Upper lobe of right lung (tissue), 1 donor: ENCODE data around the gene RAB26. TPM values are rescaled to one million over a fixed set of nuclear protein-coding genes. Genes with fewer than 3 reads are reported as not detected.

Experiments
- ATAC-seq: fragments of 200-7000 bp; cut with Tn5 transposase; one replicate; pipeline ENCODE4 v1.9.1; 2020; ENCODE audit warnings: mild to moderate bottlenecking, moderate library complexity
- DNase-seq: peaks from one replicate; pipeline ENCODE4 v3.0.0-alpha.2; 2020
- H3K27ac ChIP-seq: fragments of 200-600 bp; one replicate; pipeline ENCODE4 v1.8.0; 2022
- H3K27me3 ChIP-seq: fragments of 200-600 bp; one replicate; pipeline ENCODE4 v1.8.0; 2022; ENCODE audit warnings: mild to moderate bottlenecking
- H3K36me3 ChIP-seq: fragments of 200-600 bp; one replicate; pipeline ENCODE4 v1.8.0; 2022
- H3K4me1 ChIP-seq: fragments of 200-600 bp; one replicate; pipeline ENCODE4 v1.8.0; 2022
- H3K4me3 ChIP-seq: fragments of 200-600 bp; one replicate; pipeline ENCODE4 v1.8.0; 2022; ENCODE audit warnings: mild to moderate bottlenecking
- H3K9me3 ChIP-seq: fragments of 200-600 bp; one replicate; pipeline ENCODE4 v1.8.0; 2022
- CTCF ChIP-seq: fragments of 200-600 bp; IDR thresholded peaks from one replicate; pipeline ENCODE4 v1.8.0; 2022; ENCODE audit warnings: antibody characterized with exemption
- intact Hi-C: fragments of 100-400 bp; cut with DNase I; formaldehyde crosslinking; loops from one replicate; pipeline ENCODE4 v1.11.0; 2022
- total RNA-seq: library from RNA; stranded (reverse); fragmentation: NEBNext Ultra II Directional; extraction: Animal tissue kit (Norgen Biotek cat#: 25700); gene quantifications from one replicate; pipeline ENCODE4 v1.2.1, GENCODE V29; 2021
- donor health status: DM: no; HTN: yes; CAD: no; lungs with severe emphysema.

Gene RAB26
- total RNA-seq, 1 donor from 2014 or later, result 0.67 TPM

- no peak for DNase-seq
- H3K4me1 ChIP-seq, result peaks cover 3% of the 10 kb centered on the region
- H3K36me3 ChIP-seq, result peaks cover 30% of the 10 kb centered on the region
- no peaks in the 10 kb centered on the region for H3K27me3 ChIP-seq
- no peak overlapping the region for H3K27ac ChIP-seq
- intact Hi-C loops, result no loop called here
- no peak for ATAC-seq
- no peaks in the 10 kb centered on the region for H3K9me3 ChIP-seq
- TF ChIP-seq CTCF, result no peak
- H3K4me3 ChIP-seq, result no peak overlapping the region
Observed at GRCh38 chr16:2165861-2166260, 17.4 kb downstream of the RAB26 start.

- ATAC-seq, result no peak
- Histone ChIP-seq H3K4me1 (no peaks in the 10 kb centered on the region), H3K4me3 (no peak overlapping the region), H3K27me3 (no peaks in the 10 kb centered on the region), H3K27ac (no peak overlapping the region), H3K9me3 (no peaks in the 10 kb centered on the region), H3K36me3 (peaks cover 32% of the 10 kb centered on the region)
- TF ChIP-seq CTCF, result no peak
- intact Hi-C loops, result no loop called here
- no peak for DNase-seq
Observed at GRCh38 chr16:2166263-2167067, 18.0 kb downstream of the RAB26 start.

DNA sequence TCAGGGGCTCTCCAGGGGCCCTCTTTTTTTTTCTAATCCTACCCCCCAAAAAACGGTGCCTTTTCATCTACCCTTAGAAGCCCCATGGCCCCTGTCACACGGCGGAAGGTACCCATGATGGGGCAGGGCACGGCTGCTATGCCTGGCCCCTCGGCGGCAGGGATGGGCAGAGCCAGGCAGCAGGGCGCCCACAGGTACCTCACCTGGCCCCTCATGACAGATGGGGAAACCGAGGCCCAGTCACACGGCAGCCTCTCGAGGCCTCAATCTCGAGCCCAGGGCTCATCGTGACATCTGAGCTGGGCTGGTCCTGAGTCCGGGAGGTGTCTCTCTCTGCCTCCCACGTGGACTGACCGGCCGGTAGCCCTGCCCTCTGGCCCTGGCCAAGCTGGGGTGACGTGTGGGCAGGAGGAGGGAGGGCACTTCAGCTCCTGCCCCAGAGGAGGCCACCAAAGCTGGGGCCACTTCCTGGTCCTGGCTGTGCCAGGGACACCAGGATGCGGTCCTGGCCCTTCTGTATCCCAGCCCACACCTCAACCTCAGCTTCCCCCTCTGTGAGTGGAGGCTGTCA is 18.7 kb downstream of the RAB26 start:
- no peak overlapping the region for H3K27ac ChIP-seq
- H3K36me3 ChIP-seq, result peaks cover 37% of the 10 kb centered on the region
- intact Hi-C loops, result no loop called here

GRCh38 chr16:2170080-2170479 is 21.7 kb downstream of the RAB26 start:
- intact Hi-C loops, result no loop called here
- H3K27ac ChIP-seq, result peak overlapping the region; percentile 68
- no peaks in the 10 kb centered on the region for H3K27me3 ChIP-seq
- DNase-seq (no peak), ATAC-seq (peak; percentile 46)
- H3K36me3 ChIP-seq, result peaks cover 59% of the 10 kb centered on the region
- no peaks in the 10 kb centered on the region for H3K4me1 ChIP-seq
- H3K4me3 ChIP-seq, result peak overlapping the region; percentile 47
- TF ChIP-seq CTCF, result no peak
- no peaks in the 10 kb centered on the region for H3K9me3 ChIP-seq

More for the DNA sequence above, 18.7 kb downstream of the RAB26 start:
- H3K27me3 ChIP-seq, result no peaks in the 10 kb centered on the region
- DNase-seq (no peak), ATAC-seq (no peak)
- H3K4me3 ChIP-seq, result no peak overlapping the region
- TF ChIP-seq CTCF, result no peak
- no peaks in the 10 kb centered on the region for H3K9me3 ChIP-seq
- H3K4me1 ChIP-seq, result no peaks in the 10 kb centered on the region

GRCh38 chr16:2170587-2171435 is 22.4 kb downstream of the RAB26 start:
- peak overlapping the region; percentile 47 for H3K4me3 ChIP-seq
- no peaks in the 10 kb centered on the region for H3K4me1 ChIP-seq
- no peak for DNase-seq
- intact Hi-C loops, result no loop called here
- ATAC-seq, result no peak
- H3K36me3 ChIP-seq, result peaks cover 64% of the 10 kb centered on the region
- peak overlapping the region; percentile 68 for H3K27ac ChIP-seq
- H3K27me3 ChIP-seq, result no peaks in the 10 kb centered on the region
- no peaks in the 10 kb centered on the region for H3K9me3 ChIP-seq
- no peak for TF ChIP-seq CTCF
